Activated T-cell treated with anti-CD3 and anti-CD28 coated beads for 48 hours (primary cell): ENCODE data around the gene SFMBT2.
"Not testable (repeated sequence)": the region's sequence is repeated elsewhere in the genome, so short reads cannot be mapped to it uniquely, and the experiment has no call there.

Experiments
- DNase-seq: peaks from one replicate; pipeline ENCODE4 v3.0.0-alpha.2; 2020; ENCODE audit warnings: low read depth

The SFMBT2 gene

DNA sequence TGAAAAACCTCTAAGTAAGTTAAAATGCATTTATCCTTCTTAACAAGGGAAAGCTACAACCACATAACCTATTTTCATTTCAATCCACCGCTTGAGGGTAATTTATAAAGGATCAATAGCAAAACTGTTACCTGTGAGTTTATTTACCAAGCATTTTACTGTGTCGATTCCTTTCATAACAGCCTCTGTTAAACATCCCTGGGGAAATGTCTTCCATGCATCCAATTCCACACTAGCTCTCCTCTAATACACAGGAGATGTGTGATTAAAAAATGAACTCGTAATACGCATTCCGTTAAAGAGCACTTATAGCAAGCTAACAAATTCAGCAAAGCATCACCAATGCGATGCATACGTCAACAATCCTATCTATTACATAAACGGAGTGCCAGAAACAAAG lies 185.7 kb downstream of the SFMBT2 start:
- no peak for DNase-seq

DNA sequence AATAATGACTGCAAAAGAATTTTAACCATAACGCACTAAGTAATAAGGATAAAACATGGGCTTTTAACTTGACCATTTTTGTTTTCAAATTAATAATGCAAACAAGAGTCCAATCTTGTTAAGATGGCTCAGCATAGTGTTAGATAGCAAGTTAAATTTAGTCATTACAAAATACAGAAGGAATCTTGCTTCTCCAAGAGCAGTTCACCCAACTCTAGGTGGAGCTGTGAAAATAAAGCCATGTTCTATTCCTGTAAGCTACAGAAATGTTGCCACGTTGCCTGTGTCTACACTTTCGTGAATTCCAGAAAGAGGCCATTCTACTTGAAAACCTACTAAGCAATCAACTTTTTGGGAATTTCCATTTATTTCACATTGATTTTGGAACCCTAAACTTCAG lies 191.9 kb downstream of the SFMBT2 start:
- DNase-seq, result no peak

DNA sequence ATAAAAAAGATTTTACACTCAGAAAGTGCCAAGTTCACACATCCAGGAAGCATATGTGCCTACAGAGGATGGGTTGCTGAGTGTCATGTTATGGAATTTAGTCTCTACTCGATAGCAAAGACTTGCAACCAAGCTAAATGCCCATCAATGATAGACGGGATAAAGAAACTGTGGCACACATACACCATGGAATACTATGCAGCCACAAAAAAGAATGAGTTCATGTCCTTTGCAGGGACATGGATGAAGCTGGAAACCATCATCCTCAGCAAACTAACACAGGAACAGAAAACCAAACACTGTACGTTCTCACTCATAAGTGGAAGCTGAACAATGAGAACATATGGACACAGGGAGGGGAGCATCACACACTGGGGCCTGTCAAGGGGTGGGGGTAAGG lies 198.1 kb downstream of the SFMBT2 start:
- DNase-seq, result not testable (repeated sequence)

DNA sequence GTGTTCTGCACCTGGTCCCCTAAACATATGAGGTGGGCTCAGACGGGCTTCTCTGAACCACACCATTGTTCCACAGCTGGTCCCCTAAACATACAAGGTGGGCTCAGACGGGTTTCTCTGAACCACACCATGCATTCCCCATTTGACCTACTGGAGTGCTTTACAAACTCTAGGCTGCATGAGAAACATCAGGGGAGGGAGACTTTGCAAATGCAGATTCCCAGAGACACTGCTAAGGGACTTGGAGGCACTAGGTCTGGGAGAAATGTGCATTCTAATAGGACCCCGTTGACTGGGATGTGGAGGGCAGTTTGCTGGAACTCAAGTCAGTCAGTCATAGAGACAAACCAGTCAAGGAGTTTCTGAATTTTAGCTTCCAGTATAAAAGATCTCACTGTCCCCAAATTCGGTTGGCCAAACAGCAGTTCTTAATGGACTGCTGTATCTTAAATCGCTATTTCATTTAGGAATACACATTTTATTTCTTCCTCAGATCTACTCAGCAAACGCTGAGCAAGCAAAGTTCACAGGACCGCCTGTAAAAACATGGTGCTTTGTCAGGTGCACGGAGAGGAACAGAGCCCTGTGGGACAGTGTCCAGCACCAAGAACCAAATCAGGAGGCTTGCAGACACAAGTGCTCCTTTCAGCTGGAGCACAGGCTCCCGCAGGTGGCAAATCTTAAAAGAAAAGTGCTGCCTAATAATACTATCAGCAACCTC lies 198.8 kb downstream of the SFMBT2 start:
- no peak for DNase-seq

DNA sequence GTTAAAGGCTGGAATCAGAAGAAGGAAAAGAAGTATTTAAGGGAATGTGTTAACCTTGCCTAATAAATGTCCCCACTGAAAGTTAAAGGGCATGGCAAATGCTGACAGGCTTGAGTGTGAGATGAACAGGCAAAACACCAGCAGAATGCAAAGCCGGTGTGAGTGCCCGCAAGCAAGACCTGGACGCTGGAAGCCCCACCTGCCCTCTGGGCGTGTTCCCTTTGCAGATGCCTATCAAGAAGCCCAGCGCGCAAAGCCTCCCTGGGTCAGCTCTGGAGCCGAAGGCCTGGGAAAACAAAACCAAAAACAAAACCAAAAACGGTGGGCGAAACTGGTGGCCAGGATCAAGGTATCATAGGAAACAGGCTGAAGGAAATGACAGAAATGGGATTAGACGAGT lies 200.3 kb downstream of the SFMBT2 start:
- no peak for DNase-seq

DNA sequence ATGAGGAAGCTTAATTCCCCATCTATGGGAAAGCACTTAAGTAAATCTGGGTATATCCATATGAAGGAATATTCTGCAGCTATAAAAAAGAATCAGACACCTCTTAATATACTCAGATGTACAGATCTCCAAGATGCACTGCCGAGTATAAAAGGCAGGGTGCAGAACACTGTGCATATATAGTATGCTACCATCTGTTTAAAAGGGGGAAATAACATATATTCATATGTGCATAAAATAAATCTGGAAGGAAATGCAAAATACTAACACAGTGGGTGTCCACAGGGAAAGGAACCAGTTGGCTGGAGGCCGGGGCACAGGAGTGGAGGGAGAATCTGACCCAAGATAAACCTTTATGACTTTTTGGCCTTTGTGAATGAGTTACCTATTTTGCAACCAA lies 201.4 kb downstream of the SFMBT2 start:
- DNase-seq, result no peak

DNA sequence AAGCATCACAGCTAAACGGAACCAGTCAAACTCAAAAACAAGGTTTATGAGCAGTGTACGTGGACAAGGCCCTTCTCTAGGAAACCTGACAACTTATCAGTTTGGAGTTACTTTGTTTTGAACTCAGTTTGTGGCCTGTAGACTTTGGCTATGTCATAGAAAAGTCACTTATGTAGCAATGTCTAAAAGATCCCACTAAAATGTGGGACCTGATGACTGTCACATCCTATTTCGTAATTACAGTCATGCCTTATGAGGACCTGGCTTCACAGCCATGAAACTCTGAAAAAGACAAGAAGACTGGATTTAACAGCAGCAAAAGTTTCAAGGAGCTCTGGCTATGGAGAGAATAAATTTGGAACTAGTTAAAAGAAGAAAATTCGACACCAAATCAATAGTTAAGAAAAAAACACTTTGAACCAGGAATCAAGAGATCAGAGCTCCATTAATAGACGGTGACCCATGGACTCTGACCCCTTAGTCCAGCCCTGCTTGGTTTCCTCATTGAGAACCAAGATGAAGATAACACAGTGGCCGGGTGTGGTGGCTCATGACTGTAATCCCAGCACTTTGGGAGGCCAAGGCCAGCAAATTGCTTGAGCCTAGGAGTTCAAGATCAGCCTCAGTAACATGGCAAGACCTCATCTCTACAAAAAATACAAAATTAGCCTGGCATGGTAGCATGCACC lies 204.3 kb downstream of the SFMBT2 start:
- DNase-seq, result no peak

DNA sequence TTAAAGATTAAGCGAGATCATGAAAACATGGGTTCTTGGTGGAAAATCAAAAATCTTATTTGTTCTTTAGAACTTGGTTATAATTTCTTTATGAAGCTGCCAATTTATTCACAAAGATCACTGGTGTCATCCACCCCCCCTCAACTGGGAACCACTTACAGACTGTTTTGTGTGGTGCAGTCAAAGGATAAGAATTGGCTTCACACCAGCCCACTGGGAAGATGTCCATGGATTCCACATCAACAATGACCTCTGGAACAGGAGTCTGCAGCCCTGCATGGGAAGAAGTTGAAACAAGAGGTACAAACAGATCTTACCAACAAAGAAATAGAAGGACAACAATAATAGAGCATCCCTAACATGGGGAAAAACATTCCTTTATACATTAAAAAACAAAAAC lies 205.2 kb downstream of the SFMBT2 start:
- DNase-seq, result no peak

DNA sequence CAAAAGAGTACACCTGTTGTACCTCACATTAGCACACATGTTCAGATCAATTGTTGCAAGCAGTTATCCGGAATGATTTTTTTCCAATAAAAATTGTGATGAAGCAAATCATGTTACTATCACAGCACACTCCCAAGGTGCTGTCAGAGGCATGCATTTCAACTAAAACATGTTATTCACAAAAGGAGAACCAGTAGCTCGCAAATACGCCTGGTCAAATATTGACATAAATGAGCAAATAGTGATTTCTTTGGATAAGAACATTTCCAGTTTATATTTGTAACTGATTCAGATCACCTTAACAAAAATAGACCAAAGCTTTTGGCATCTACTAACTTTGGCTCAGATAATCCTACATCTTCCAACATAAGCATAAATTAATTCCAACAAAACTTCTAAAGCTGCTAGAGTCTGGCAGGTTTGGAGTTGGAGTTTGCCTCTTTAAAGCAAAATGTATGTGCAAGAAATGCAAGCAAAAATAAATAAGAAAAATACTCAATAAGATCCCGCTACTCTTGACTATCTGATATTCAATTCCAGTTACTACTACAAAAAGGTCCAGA lies 208.0 kb downstream of the SFMBT2 start:
- DNase-seq, result no peak

DNA sequence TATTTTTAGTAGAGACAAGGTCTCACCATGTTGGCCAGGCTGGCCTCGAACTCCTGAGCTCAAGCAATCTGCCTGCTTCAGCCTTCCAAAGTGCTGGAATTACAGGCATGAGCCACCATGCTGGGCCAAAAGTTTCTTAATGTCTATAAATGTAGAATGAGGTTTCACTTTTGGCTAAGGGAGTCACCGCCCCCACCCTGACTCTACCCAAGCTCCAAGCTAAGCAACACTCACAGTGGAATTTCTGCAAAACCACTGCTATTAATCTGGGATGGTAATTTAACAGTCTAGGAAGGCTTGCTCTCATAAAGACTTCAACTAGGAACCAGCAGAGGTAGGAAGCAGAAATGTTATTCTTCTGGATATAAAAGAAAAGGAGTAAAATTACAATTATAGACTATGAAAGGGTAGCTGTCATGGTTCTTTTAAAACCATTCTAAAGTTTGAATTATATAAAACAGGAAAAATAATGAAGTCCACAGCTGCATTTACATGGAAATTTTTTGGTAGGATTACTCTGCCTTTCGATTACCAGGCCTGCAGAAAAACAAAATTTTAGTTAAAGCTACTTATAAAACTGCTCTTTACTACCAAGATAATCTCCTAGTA lies 211.6 kb downstream of the SFMBT2 start:
- no peak for DNase-seq

DNA sequence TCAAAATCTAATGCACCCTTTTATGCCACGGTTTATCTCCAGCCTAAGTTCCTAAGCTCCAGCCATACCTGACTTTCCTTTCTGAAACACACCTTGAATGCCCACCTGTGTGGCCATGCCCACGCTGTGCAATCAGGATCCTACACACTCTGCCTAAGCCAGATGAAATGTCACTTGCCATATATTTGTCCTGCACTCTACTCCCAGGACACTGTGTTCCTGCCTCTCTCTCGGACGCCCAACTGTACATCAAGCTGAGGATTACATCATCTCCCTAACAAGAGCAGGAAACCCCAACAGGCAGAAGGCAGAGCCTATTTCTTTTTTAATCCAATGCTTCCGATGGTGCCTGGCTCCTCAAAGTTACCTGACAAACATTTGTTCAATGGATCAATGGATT lies 214.6 kb downstream of the SFMBT2 start:
- DNase-seq, result no peak

DNA sequence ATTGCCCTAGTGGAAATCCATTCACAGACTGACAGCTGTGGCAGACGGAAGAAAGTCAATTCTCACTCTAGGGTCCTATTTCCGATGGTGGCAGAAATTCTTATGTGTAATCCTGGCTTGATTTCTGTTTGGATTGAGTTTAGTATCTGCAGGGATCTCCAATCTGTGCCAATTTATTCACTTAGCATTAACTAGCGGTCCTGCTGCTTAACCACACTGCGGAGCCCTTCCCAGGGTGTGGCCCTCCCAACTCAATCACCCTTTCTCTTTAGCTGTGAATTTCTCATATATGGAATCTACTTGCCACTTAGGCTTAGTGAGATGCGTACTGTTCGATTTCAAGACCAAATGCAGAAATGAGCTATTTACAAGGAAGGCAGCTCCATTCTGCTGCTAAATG lies 215.7 kb downstream of the SFMBT2 start:
- DNase-seq, result no peak

DNA sequence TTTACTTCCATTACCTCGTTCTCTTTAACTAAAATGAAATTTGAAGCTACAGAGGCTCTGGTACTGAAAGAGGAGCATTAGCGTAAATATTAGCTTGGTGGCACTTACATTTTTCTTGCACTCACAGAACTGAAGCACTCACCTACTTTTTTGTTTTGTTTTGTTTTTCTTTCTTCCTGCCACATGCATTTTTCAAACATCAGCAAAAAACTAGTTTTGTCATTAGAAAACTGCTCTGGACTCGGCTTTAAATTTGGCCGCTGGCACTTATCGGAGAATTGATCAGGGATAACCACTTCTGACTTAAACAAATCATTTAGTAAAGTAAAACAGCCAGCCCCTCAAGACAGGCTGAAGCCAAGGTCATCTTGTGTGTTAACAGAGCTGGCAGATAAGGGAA lies 216.3 kb downstream of the SFMBT2 start:
- DNase-seq, result no peak

DNA sequence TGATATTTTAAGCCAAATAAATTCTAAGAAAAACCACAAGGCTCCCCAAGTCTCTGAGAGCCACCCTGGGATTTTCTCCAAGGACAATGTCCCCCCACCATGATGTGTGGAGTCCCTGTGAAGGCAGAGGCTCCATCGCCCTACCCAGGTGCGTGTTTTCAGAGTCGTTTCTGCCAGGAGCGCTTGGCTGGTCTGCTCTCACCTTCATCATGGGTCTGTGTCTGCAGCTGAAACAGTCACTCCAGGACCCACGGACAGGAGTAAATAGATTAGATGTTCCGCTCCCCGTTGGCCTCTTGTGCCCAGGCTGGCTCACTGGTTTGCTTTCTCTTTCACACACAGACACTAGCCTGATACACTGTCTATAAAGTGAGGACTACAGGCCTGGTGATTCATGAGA lies 217.5 kb downstream of the SFMBT2 start:
- peak; percentile 37 for DNase-seq

DNA sequence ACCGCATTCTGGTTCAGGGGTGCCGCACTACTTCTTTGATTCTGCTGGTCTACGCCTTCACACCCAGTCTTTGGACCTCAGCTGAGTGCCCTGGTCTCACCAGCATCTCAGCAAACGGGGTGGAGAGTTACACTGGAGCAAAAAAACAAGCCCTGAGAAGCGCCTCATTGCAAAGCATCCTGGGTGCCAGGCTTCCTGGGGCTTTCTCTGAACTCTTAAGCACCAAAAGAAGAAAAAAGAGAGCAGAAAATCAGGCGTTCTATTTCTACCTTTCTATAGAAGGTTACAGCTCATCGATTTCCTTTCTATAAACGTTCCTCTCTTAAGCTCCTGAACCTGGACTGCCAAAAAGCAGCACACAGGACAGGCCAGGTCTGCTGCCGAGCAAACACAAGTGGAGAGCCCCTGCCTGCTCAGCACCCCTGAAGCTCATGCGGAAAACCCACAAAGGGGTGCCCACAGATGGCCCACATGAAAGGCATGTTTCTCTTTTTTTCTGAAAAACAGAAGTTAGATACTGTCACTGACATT lies 217.9 kb downstream of the SFMBT2 start:
- DNase-seq, result peak; percentile 36

DNA sequence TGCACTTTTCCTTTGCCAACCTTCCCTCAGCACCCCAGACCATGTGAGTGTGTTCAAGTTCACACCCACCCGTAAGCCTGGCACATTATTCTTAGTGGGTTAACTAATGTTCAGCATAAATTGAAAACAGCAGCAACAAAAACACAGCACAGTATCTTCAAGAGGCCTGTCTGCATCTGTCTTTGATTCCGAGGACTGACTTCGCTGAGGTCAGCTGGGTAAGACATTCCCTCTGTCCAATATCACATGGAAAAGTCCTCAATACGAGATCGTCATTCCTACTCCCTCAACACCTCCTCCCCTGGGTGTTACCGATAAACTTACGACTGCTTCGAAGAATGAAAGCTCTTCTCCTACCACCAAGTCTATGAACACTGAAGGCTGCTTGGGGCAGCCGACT lies 218.8 kb downstream of the SFMBT2 start:
- DNase-seq, result no peak

DNA sequence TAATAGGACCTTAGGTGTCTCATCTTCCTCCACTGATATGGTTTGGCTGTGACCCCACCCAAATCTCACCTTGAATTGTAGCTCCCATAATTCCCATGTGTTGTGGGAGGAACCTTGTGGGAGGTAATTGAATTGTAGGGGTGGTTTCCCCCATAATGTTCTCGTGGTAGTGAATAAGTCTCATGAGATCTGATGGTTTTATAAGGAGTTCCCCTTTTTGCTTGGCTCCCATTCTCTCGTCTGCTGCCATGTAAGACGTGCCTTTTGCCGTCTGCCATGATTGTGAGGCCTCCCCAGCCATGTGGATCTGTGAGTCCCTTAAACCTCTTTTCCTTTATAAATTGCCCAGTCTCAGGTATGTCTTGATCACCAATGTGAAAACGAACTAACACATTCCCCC lies 220.1 kb downstream of the SFMBT2 start:
- not testable (repeated sequence) for DNase-seq

DNA sequence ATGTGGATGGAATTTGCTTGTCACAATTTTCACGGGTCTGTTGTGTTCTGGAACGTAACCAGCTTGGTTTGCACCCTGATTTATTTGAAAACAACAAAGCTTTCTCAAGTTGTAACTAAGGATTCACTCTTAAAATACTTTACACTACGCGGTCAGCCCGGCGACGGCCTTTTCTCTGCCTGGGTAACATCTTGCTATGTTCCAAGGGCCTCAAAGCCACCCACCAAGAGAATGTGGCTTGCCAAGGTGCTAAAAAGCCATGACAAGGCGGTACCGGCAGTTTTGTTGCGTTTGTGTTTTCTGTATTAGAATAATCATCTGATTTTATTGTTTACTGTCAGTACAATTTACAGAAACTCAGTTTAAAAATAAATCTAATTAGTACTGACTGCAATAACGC lies 220.9 kb downstream of the SFMBT2 start:
- DNase-seq, result no peak

DNA sequence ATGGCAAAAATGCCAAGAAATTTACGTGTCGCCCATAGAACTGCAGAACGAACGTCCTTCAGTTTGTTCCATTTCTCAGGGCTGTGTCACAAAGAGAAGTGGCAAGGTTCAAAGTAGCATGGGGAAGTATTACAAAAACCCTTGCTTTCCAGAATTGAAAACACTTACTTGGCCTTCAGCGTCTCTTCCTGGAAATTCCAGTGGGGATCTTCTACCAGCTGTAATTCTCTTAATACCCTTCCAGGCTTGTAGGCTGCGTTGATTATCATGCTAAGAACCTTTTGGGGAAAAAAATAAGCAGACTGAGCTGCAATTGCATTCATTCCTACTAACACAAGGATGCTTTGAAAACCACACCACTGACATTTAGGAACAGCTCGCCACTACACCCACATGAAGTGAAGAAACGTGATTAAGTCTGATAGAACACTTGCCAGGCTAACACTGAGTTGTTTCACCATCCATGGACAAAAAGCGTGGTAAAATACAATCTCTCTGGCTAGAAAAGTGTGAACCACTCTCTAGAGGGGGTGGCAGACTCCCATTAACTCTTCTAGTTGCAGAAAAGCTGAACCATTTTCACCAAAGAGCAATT lies 222.3 kb downstream of the SFMBT2 start:
- DNase-seq, result no peak

DNA sequence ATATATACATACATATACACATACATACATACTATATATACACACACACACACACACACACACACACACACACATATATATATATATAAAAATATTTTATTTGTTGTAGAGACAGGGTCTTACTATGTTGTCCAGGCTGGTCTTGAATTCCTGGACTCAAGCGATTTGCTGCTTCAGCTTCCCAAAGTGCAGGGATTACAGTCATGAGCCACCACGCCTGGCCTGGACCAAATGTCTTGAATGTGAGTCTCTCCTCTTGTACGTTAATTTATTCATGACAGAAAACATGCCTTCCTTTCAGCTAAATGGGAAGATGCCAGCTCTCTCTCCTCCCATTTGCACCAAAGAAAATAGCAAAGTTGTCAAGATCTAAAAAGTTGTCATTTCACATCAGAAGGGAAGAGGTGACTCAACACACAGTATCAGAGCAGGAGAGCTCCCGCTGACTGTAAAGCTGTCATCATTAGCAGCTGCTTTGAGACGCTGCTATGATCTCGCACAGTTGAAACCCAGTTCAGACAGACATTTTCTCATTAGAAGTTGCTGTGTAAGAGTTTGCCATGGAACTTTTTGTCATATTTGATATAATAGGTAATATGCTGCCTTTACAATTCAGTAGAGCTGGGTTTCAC lies 224.3 kb downstream of the SFMBT2 start:
- no peak for DNase-seq

DNA sequence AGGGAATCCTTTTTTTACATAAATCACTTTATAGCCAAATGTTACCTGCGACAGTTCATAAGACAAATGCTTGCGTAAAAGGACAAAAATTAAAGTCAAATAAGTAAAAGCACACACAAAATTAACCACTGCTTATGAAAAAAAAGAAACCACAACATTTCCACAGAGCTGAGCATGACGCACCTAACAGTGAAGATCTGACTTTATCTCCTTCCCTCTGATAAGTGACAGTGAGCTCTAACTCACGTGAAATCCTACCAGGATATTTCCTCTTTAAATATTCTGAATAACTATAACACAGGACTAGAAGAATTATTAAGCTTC lies 225.5 kb downstream of the SFMBT2 start:
- DNase-seq, result no peak

DNA sequence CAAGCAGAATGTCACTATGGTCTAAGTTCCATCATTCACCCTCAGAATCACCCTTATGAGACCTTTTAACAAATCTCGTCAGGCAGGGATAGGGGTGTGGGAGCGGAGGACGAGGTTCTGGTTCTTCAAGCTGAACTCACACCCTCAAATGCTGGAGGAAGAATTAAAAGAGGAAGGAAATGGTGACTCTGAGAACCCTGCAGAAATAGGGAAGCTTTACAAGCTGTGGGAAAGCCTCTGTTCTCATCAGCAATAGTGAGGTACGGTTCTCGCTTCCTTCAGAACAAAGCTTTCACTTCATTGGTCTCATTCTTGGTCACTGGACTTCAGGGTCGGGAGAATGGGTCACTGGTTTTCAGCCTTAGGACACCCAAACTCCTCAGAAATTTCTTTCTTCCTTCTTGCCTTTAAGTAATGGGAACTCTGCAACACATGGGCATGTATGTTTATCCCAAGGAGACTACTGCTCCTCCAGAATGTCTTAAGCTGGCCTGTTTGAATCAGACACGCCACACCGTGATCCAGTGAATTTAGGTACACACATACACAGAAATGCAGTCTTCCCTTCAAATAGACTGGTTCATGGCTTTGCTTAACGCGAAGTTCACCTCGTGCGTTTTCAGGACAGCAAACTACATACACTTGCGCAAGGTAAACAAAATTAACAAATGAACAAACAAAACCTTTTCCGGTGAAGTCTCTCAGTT lies 226.0 kb downstream of the SFMBT2 start:
- DNase-seq, result no peak
